T-helper 17 cell (primary cell): ENCODE measurements around the gene ING4. TPM values are rescaled to one million over a fixed set of nuclear protein-coding genes. Genes with fewer than 3 reads are reported as not detected.
"Not testable (repeated sequence)": the region's sequence is repeated elsewhere in the genome, so short reads cannot be mapped to it uniquely, and the experiment has no call there.

Experiments used
- ATAC-seq: fragments of 150-1000 bp; cut with Tn5 transposase; 2 replicates; pipeline ENCODE4 v1.10.0; 2021; ENCODE audit warnings: mild to moderate bottlenecking, moderate library complexity
- DNase-seq, 3 donors: peaks; one replicate each; pipeline versions ENCODE4 v3.0.0 to v3.0.0-alpha.2; 2020 to 2021
- H3K9me3 ChIP-seq: one replicate; pipeline ENCODE4 v1.7.0; 2013; ENCODE audit warnings: low read length, mild to moderate bottlenecking; ENCODE audit not compliant: control insufficient read depth, poor library complexity, severe bottlenecking
- H3K27ac Mint-ChIP-seq: one replicate; pipeline ENCODE4 v1.8.0; 2022; ENCODE audit warnings: mild to moderate bottlenecking, moderate library complexity, mixed read lengths
- H3K27me3 Mint-ChIP-seq: one replicate; pipeline ENCODE4 v1.8.0; 2022; ENCODE audit warnings: mixed read lengths
- H3K36me3 Mint-ChIP-seq: one replicate; pipeline ENCODE4 v1.8.0; 2022; ENCODE audit warnings: low read depth, mixed read lengths
- H3K4me1 Mint-ChIP-seq: one replicate; pipeline ENCODE4 v1.8.0; 2022; ENCODE audit warnings: mild to moderate bottlenecking, mixed read lengths
- H3K4me3 Mint-ChIP-seq: one replicate; pipeline ENCODE4 v1.8.0; 2022; ENCODE audit warnings: mild to moderate bottlenecking, moderate library complexity, mixed read lengths
- total RNA-seq, 4 donors: library from RNA in 2 of 4; stranded (reverse) in 2 of 4; gene quantifications; one replicate each; pipeline ENCODE4 v1.2.3 and lab custom pipeline; 2022 to 2026

The ING4 gene
- total RNA-seq (10 to 100 TPM; 28.1 to 29.3 TPM), total RNA-seq (lab: John Stamatoyannopoulos, UW) (23.7 to 56.8 reads per million in 2 donors)

DNA sequence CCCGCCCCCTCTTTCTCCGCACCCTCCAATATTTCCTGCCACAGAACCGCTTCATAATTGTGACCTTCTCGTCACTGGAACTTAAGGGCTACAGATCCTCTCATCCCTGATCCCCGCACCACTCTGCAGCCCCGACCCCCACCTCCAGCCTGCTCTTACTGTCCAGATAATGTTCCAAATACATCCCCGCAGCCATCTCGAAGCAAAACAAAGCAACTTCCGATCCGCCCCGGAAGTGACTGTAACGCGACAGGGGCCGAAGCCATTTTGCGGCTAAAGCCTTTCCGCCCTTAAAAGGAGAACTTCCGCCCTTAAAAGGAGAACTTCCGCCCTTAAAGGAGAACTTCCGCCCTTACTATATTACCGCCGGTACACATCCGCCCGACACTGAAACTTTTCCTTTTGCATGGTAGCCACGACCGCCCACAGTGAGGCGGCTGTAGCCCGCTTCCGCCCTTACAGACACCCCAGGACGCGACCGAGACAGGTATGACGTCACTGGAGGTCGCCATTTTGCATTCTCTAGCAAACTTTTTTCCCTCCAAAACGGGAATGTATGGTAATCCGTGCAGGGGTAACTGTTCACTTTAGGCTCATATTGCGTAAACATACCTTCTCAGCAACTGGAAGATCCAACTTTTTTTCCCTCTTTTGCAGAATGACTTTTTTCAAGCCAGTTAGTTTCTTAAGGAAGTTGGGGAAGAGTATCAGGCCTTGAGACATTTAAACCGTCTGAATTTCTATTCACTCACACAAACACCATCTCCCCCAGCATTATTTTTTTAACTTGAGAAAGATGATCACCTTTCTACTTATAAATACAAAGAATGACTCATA, at the start of gene ING4:
ING4 (minus strand) TSS at position 214 of the 837 bp plus-strand sequence; CDS start at position 196, 18 bp downstream.
- peak; percentile 83 to 93 (median 90) for DNase-seq
- Mint-ChIP-seq H3K27ac (peak within 1 kb of the TSS; percentile 99), H3K27me3 (no peaks in the 10 kb centered on the region), H3K4me1 (peaks cover 22% of the 10 kb centered on the region), H3K4me3 (peak within 1 kb of the TSS; percentile 100), H3K36me3 (peaks cover 11% of the 10 kb centered on the region)
- peak; percentile 99 for ATAC-seq
- H3K9me3 ChIP-seq, result no peaks in the 10 kb centered on the region

DNA sequence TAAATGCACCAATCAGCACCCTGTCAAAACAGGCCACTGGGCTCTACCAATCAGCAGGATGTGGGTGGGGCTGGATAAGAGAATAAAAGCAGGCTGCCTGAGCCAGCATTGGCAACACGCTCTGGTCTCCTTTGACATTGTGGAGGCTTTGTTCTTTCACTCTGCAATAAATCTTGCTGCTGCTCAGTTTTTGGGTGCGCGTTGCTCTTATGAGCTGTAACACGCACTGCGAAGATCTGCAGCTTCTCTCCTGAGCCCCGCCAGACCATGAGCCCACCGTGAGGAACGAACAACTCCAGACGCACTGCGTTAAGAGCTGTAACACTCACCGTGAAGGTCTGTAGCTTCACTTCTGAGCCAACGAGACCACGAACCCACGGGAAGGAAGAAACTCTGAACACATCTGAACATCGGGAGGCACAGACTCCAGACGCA, 46.1 kb upstream of the ING4 start:
- DNase-seq, result no peak
- H3K4me3 Mint-ChIP-seq, result peak overlapping the region; percentile 92
- peaks cover 21% of the 10 kb centered on the region for H3K27me3 Mint-ChIP-seq
- no peaks in the 10 kb centered on the region for H3K9me3 ChIP-seq
- peaks cover 6% of the 10 kb centered on the region for H3K4me1 Mint-ChIP-seq
- H3K27ac Mint-ChIP-seq, result peak overlapping the region; percentile 78
- H3K36me3 Mint-ChIP-seq, result no peaks in the 10 kb centered on the region
- peak; percentile 52 for ATAC-seq

DNA sequence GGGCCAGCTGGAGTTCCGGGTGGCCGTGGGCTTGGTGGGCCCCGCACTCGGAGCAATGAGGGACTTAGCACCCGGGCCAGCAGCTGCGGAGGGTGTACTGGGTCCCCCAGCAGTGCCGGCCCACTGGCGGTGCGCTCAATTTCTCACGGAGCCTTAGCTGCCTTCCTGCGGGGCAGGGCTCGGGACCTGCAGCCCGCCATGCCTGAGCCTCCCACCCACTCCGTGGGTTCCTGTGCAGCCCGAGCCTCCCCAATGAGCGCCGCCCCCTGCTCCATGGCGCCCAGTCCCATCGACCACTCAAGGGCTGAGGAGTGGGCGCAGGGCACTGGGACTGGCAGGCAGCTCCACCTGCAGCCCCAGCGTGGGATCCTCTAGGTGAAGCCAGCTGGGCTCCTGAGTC, 45.4 kb upstream of the ING4 start:
- Mint-ChIP-seq H3K27me3 (peaks cover 27% of the 10 kb centered on the region), H3K4me1 (peaks cover 11% of the 10 kb centered on the region)
- not testable (repeated sequence) for DNase-seq, H3K36me3 Mint-ChIP-seq, ATAC-seq, H3K9me3 ChIP-seq, H3K27ac Mint-ChIP-seq, H3K4me3 Mint-ChIP-seq

DNA sequence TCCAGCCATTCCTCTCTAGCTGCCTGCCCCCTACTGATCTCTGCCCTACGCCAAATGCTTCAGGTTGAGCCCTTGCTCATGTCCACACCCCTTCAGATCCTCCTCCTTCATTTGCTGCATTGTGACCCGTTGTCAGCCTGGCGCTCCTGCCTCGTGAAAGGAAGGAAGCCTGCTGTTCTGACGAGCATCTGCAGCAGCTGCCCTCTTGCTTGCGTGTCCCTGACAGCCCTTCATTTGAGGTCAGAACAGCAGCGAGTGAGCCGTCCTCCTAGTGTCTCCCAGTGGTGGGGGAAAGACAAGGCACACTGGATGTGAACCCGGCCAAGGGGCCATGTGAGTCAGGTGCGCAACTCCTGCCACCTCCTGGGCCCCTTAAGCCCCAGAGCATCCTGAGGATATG, 40.7 kb upstream of the ING4 start:
- Mint-ChIP-seq H3K4me1 (peaks cover 27% of the 10 kb centered on the region), H3K36me3 (peaks cover 12% of the 10 kb centered on the region), H3K4me3 (no peak overlapping the region), H3K27me3 (peaks cover 53% of the 10 kb centered on the region), H3K27ac (peak overlapping the region; percentile 59)
- ATAC-seq (no peak), DNase-seq (no peak)
- no peaks in the 10 kb centered on the region for H3K9me3 ChIP-seq

DNA sequence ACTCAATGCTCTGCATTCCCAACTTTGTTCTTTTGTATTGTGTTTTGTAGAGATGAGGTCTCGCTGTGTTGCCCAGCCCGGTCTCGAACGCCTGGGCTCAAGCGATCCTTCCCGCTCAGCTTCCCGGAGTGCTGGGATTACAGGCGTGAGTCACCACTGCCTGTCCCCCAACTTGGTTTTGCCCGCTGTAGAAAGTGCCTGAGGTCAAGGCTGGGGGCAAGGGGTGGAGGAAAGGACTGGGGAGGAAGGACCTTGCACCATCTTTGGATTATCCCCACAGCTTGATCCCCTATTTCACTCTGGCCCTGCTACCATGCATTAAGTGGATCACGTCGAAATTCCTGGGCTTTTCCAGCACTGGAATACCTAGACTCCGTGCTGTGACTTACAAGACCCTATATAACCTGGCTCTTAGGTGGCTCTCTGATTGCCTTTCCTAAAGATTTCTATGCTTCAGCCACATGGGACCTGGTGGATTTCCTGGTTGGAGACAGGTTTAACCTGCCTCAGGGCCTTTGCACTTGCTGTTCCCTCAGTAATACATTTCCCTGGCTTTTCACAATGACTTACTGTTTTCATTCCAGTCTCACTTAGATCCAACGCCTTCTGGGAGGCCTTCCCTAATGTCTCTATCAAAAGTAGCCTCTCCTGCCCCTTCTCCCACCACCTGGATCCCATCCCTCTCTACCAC, 38.3 kb upstream of the ING4 start:
- Mint-ChIP-seq H3K36me3 (peaks cover 12% of the 10 kb centered on the region), H3K4me3 (peak overlapping the region; percentile 83), H3K27me3 (peaks cover 53% of the 10 kb centered on the region), H3K4me1 (peaks cover 33% of the 10 kb centered on the region), H3K27ac (peak overlapping the region; percentile 83)
- H3K9me3 ChIP-seq, result no peaks in the 10 kb centered on the region
- no peak for DNase-seq
- ATAC-seq, result no peak

DNA sequence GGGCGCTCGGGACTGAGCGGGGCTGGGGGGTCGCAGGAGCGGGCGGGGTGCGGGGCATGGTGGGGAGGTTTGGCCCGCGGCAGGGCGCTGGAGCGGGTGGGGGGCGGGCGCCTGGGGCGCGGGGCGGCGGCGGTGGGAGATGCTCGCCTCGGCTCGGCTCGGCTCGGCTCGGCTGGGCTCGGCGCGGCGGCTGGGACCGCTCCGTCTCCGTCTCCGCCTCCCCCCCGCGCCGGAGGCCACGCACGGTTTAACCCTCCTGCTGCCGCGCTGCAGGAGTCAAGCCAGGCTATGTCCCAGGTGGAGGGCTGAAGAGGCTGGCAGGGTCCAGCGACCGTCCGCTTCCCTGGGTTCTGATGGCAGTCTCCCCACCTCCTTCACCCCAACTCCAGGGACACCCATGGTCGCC, 37.7 kb upstream of the ING4 start, which contains the start of gene PIANP:
PIANP (minus strand) TSS at position 170 of the 406 bp plus-strand sequence. CDS start 2,754 bp downstream, outside the sequence.
- H3K27ac Mint-ChIP-seq, result peak within 1 kb of the TSS; percentile 83
- H3K9me3 ChIP-seq, result no peaks in the 10 kb centered on the region
- peak; percentile 29 to 53 (median 33) for DNase-seq
- peak within 1 kb of the TSS; percentile 90 for H3K4me3 Mint-ChIP-seq
- H3K27me3 Mint-ChIP-seq, result peaks cover 52% of the 10 kb centered on the region
- peak; percentile 85 for ATAC-seq
- peaks cover 12% of the 10 kb centered on the region for H3K36me3 Mint-ChIP-seq
- peaks cover 33% of the 10 kb centered on the region for H3K4me1 Mint-ChIP-seq

DNA sequence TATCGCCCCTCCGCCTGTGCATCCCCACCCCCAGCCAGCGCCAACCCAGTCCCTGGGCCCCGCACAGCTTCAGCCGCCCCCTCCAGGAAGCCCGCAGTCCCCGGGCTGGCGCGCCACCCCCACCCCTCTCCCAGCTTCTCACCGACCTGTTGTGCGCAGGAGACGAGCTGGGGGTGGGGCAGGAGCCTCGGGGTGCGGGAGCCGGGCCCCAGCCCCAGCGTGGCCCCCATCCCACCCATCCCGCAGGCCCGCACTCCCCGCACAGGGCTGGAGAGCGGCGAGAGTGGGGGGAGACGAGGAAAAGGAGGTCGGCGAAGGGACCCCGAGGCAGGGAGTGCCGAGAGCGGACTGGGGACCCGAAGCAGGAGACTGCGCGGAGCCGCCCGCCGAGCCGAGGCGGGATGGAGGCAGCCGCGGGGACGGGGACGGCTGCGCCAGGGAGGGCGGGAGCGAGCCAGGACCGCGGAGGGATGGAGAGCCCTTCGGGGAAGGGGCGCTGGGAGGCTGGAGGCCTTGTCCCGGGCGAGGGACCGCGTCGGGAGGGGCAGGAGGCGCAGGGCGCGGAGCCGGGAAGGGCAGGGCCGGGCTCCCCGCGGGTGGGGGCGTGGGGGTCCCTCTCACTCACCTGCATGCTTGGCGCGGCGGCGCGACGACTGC, 37.2 kb upstream of the ING4 start:
- ATAC-seq (peak; percentile 53), DNase-seq (no peak)
- no peaks in the 10 kb centered on the region for H3K9me3 ChIP-seq
- Mint-ChIP-seq H3K4me1 (peaks cover 33% of the 10 kb centered on the region), H3K27ac (no peak overlapping the region), H3K27me3 (peaks cover 47% of the 10 kb centered on the region), H3K4me3 (peak overlapping the region; percentile 90), H3K36me3 (peaks cover 12% of the 10 kb centered on the region)

DNA sequence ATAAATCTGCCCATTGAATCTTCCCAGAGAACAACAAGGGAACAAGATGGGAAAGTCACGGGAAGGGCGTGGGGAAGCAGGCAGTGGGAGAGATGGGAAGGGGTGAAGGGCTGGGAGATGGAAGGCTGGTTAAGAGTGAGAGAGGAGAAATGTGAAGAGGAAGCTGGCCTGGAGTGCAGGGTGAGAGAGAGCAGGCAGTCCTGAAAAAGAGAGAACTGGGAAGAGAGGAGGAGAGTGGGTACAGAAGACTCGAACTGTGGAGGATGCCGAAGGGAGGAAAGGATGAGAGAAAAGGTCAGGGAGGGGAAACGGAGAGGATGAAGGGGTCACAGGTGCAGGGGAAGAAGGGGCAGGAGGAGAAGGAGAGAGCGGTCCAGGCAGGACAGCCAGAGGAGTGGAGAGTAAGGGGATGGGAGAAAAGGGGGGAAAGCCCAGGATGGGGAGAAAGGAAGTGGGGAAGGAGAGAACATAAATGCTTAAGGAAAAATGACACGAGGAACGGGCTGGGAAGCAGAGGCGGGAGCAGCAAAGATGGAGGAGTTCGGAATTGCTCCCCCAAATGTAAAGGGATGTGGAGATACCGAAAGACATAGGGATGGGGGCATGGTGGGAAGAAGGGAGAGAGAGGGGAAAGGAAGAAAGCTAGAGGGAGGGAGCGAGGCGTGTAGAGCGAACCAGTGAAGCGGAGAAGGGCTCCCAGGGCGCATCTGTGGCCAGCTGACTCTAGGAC, 36.5 kb upstream of the ING4 start:
- Mint-ChIP-seq H3K4me1 (peaks cover 34% of the 10 kb centered on the region), H3K36me3 (peaks cover 12% of the 10 kb centered on the region), H3K27ac (peak overlapping the region; percentile 56), H3K4me3 (peak overlapping the region; percentile 90), H3K27me3 (peaks cover 41% of the 10 kb centered on the region)
- DNase-seq (no peak), ATAC-seq (no peak)
- H3K9me3 ChIP-seq, result no peaks in the 10 kb centered on the region

DNA sequence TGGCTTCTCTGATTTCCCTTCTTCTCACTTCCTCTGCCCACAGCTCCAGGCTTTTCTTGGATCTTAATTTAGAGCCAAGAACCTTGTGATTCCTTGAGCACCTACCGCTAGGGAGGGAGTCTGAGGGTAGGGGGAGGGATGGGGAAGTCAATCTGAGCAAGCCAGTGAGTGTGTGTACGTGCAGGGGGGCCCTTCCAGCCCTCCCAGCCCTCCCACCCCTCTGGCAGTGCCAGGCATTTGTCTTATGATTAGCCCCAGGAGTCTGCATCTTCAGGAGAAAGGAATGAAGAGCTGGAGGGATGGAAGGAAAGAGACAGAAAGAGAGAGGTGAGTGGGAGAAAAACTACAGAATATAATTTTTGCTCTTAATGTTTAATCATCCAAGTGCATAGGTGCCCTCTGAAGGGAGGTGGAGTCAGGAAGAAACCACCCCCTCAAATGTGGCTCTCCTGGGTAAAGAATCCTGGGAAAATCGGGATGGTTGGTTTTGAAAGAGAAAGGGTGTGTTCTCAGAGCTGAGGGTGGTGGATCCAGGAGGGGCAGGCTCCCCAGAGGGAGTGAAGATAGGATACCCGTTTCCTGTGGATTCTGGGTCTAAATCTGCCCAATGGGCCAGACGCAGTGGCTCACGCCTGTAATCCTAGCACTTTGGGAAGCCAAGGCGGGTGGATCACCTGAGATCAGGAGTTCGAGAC, 35.6 kb upstream of the ING4 start:
- Mint-ChIP-seq H3K4me3 (peak overlapping the region; percentile 90), H3K36me3 (peaks cover 12% of the 10 kb centered on the region), H3K27ac (peak overlapping the region; percentile 56), H3K27me3 (peaks cover 34% of the 10 kb centered on the region), H3K4me1 (peaks cover 33% of the 10 kb centered on the region)
- no peak for DNase-seq
- ATAC-seq, result no peak
- no peaks in the 10 kb centered on the region for H3K9me3 ChIP-seq

DNA sequence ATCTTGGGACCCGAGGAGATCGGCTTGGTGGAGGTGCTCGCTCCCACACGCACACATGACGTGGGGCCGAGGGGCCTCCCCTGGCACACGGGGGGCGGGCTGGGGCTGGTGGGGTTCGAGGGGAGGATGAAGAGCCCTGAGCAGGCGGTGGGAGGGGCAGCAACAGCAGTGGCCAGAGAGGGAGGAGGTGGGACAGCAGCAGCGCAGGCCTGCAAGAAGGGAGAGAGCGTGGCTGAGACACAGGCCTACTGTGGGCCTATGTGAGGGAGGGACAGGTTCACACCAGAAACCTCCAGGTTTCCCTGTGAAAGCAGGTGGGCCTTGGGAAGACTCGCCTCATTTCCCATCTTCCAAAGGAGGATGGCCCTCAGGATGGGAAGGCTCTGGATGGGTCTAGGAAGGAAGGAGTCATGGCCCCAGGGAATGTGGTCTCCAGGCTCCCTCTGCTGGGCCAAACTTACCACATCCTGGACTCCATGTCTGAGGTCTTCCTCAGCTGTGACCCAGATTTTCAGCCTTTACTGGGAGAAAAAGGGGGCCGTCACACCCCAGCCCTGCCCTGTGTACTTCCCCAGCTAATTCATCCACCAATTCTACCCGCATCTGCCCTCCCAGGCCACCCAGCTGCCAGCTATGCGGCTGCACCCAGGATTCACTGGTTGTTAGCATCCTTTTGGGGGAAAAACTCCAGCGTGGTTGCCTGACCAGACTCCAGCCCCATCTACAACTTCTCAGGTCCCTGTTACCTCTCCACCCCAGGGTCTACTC, 34.8 kb upstream of the ING4 start:
- ATAC-seq (peak; percentile 53), DNase-seq (no peak)
- peak overlapping the region; percentile 56 for H3K27ac Mint-ChIP-seq
- H3K36me3 Mint-ChIP-seq, result peaks cover 12% of the 10 kb centered on the region
- H3K27me3 Mint-ChIP-seq, result peaks cover 27% of the 10 kb centered on the region
- H3K4me3 Mint-ChIP-seq, result peak overlapping the region; percentile 69
- H3K9me3 ChIP-seq, result no peaks in the 10 kb centered on the region
- H3K4me1 Mint-ChIP-seq, result peaks cover 33% of the 10 kb centered on the region

DNA sequence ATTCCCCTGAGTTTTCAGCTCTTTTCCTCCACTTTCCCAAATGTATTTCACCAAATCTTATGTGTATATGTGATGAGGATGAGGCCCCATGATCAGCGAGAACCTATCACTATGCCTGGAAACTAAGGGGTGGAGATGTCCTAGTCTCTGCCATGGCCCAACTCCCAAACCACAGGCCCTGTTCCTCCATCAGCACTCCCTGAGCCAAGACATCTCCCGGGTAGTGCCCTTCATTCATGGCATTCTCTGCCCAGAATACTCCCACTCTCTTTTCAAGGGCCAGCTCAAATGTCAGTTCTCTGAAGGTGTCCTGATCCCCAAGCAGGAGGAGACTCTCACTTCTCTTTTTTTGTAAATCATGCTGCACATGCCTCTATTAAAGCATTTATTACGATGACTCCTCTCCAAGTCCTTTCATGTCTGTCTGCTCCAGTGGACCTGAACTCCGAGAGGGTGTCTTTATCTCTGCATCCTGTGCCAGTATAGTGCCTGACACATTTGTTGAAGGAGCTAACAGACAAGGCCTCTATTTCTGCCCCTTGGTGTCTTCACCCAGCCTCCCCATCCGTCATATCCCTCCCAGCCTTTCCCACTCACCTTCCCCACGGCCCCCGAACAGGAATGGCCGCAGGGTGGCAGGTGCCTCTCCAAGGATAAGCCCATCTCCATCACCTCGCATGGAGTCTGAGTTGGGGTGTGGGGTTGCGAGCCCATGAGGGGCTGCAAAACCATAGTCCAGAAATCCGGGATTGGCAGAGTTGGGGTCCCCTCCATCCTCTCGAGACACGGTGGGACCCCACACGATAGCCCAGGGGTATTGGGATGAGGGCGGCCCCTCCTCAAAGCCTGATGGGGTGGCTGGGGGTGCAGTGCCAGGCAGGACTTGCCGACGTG, 34.0 kb upstream of the ING4 start:
- Mint-ChIP-seq H3K27me3 (peaks cover 19% of the 10 kb centered on the region), H3K27ac (peak overlapping the region; percentile 56), H3K4me3 (no peak overlapping the region), H3K4me1 (peaks cover 33% of the 10 kb centered on the region), H3K36me3 (peaks cover 10% of the 10 kb centered on the region)
- no peak for ATAC-seq
- no peaks in the 10 kb centered on the region for H3K9me3 ChIP-seq
- no peak for DNase-seq
